ENCODE measurements around the gene PSMC5. TPM values are rescaled to one million over a fixed set of nuclear protein-coding genes. Genes with fewer than 3 reads are reported as not detected.

PSMC5 gene
- 60.0 and 76.8 TPM in 2 replicates for total RNA-seq

DNA sequence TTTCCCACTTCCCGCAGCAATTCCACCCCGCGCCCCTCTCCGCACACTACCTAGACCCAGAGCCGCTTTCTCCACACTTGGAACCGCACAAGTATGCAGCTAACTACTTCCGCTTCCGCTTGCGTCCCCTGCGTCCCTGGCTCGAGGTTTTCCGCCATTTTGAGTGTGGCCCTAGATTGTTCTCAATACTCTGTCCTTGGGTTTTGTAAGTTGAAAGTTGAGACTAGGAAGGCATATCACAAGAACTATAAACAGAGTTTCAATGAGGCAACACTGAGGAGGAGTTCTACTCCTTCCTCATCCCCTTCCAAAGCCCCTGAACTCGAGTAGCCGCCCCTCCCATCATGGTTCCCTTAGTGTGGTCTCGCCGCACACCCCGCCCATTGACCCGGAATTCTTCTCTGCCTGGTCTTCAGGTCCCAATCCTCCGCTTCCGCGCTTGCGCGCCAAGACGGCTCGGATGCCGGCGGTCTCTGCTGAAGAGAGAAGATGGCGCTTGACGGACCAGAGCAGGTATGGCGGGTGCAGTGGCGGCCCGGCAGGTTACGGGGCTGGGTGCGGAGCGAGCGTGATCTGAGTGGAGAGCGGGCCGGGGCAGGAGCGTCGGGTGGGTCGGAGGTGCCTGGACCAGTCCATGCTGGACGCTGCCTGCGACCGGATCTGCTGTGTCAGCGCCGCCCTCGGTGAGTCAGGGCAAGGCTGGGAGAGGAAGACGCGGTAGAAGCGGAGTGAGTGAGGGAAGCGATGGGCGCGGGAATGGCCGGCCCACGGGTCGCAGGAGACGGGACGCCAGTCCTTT, at the start of gene PSMC5, which contains the start of gene FTSJ3:
TSS of gene PSMC5 (plus strand) at position 430 of the 799 bp plus-strand sequence. CDS start at position 490, 60 bp downstream.
TSS of gene FTSJ3 (minus strand) at position 662 of the 799 bp plus-strand sequence. CDS start 761 bp downstream, outside the sequence.

DNA sequence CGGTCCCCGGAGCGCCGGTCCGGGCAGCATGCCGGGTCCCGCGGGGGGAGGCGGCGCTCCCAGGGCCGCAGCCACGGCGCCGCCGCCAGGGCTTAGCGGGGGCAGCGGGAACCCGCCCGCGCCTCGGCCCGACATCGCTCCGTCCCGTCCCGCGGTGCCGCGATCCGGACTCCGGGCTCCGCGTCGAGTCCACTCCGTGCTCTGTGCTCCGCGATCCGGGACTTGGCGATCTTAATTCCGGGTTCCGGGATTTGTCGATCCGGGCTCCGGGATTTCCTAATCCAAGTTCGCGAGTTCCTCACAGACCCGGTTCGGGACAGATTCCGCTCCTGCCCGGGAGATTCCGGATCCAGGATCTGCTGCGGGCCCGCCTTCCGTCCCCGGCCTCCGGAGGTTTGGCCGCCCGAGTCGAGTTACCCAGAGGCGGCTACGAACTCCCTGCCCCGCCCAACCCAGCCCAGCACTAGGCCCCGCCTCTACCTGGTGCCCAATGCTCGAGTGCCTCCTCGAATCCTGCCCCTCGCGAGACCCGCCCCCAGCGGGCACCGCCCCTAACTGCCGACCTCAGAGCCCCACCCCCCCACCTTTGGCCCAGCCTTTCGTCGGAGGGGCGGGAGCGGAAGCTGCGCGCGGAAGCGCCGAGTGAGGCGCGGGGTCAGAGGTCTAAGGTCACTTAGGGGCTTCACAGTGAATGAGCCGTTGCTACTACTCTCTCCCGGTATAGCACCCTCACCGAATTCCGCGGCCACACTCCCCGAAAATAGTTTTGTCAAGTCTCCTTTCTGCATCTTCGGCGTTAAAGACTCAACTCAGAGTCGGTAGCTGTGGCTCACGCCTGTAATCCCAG, 15.5 kb downstream of the PSMC5 start, which contains the start of gene SMARCD2:
TSS of gene SMARCD2 (minus strand) at position 146 of the 847 bp plus-strand sequence. CDS start at position 135, 11 bp downstream.

DNA sequence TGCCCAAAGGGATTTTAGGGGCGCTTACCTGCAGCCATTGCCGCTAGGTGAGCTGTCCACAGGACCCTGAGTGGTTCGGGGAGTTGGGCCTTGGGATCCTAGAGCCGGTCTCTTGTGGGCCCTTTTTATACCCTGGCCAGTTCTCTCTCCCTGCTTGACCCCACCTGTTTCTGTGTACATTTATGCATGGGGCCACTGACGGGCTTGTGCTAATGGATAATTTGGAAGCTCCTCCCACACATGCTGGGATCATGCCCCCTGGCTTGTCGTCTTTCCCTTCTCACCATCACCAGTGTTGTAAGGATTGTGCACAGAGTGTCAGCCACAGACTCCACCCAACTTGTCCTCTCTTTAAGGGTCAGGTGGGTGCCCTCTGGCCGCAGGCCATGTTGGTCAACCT, 46.3 kb downstream of the PSMC5 start, which contains the start of gene CSH2:
TSS of gene CSH2 (minus strand) at position 101 of the 400 bp plus-strand sequence. CDS start at position 38, 63 bp downstream.

Other genes starting within 250 kb of the PSMC5 start
- 24.3 and 28.4 TPM in 2 replicates for gene TACO1, start 226.5 kb upstream of the PSMC5 start, total RNA-seq
- gene MAP3K3, start 205.0 kb upstream of the PSMC5 start, total RNA-seq, result 25.4 and 25.6 TPM in 2 replicates
- 73.8 and 88.6 TPM in 2 replicates for gene LIMD2, start 127.3 kb upstream of the PSMC5 start, total RNA-seq
- 16.3 and 16.5 TPM in 2 replicates for gene STRADA, start 85.6 kb upstream of the PSMC5 start, total RNA-seq
- gene CCDC47, start 53.8 kb upstream of the PSMC5 start, total RNA-seq, result 22.3 and 23.8 TPM in 2 replicates
- gene DDX42, start 53.3 kb upstream of the PSMC5 start, total RNA-seq, result 30.9 and 32.4 TPM in 2 replicates
- gene FTSJ3, start 232 bp downstream of the PSMC5 start, total RNA-seq, result 53.2 and 77.4 TPM in 2 replicates
- 78.5 and 89.1 TPM in 2 replicates for gene SMARCD2, start 15.3 kb downstream of the PSMC5 start, total RNA-seq
- gene CSH2, start 46.2 kb downstream of the PSMC5 start, total RNA-seq, result not detected in 2 replicates
- not detected in 2 replicates for gene GH2, start 54.5 kb downstream of the PSMC5 start, total RNA-seq
- gene CSH1, start 69.1 kb downstream of the PSMC5 start, total RNA-seq, result not detected in 2 replicates
- gene CSHL1, start 83.8 kb downstream of the PSMC5 start, total RNA-seq, result not detected in 2 replicates
- gene GH1, start 91.4 kb downstream of the PSMC5 start, total RNA-seq, result not detected in 2 replicates
- 0.76 TPM in 1 of 2 replicates, not detected in the other for gene CD79B, start 104.9 kb downstream of the PSMC5 start, total RNA-seq
- under 0.01 TPM in 2 replicates for gene SCN4A, start 145.5 kb downstream of the PSMC5 start, total RNA-seq
- gene PRR29, start 170.9 kb downstream of the PSMC5 start, total RNA-seq, result 0.38 and 0.49 TPM in 2 replicates
- 2.3 and 6.8 TPM in 2 replicates for gene ICAM2, start 193.2 kb downstream of the PSMC5 start, total RNA-seq

Data from mesangial cell (primary cell).